Stimulated activated CD8-positive, alpha-beta memory T cell treated with anti-CD3 and anti-CD28 coated beads, Interleukin-4, amount 100 ng/mL, for 1 hour (primary cell): Measurements from ENCODE around the gene PLA2G4E.

Source experiments
- DNase-seq, 2 donors: peaks; one replicate each; pipeline ENCODE4 v3.0.0-alpha.2; 2020; ENCODE audit warnings: low read depth in 2 of 2, low spot score in 1 of 2

Gene PLA2G4E

DNA sequence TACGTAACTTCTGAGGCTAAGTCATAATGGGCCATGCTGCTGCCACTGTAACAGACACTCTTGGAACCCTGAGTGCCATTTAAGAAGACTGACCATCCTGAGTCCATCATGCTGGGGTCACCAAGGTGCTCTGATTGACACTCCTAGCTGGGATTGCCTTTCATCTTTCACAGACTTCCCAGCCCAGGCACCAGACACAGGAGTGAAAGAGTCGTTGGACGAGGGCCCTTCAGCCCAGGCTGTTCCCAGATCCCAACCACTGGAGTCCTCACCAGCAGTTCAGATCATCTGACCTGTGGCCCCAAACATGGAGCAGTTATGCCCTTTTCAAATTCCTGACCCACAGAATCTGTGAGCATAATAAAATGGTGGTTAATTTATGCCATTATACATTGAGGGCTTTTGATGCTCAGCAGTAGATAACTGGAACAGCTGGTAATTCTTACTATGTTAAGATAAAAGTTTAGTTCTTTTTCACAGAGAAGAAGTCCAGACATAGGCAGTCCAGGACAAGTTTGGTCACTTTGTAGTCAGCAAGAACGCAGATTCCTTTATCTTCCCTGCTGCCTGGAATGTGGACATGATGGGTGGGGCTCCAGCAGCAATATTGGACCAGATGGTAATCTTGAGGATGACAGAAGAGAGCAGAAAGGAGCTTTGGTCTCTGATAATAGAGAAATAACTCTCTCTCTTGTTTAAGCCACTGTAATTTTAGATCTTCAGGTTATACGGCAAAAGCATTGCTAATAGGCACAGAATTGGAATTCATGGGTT is 41.2 kb downstream of the PLA2G4E start:
- no peak for DNase-seq

DNA sequence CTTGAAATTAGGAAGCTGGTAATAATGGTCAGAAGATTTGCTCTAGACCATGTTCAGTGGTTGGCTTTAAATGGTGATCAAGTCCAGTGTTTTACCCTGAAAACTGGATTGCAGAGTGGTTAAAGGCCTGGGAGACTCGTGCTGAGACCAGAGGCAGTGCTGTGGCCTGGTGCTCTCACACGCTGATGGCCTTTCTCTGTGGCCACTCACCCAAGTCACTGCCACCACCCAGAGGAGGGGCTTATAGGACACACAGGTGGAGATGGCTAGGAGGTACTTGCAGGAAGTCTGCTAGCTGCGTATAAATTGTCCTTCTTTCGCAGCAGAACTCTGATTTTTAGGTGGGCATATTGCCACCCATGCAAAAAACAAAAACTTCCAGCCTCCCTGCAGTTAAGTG is 42.3 kb downstream of the PLA2G4E start:
- no peak for DNase-seq

DNA sequence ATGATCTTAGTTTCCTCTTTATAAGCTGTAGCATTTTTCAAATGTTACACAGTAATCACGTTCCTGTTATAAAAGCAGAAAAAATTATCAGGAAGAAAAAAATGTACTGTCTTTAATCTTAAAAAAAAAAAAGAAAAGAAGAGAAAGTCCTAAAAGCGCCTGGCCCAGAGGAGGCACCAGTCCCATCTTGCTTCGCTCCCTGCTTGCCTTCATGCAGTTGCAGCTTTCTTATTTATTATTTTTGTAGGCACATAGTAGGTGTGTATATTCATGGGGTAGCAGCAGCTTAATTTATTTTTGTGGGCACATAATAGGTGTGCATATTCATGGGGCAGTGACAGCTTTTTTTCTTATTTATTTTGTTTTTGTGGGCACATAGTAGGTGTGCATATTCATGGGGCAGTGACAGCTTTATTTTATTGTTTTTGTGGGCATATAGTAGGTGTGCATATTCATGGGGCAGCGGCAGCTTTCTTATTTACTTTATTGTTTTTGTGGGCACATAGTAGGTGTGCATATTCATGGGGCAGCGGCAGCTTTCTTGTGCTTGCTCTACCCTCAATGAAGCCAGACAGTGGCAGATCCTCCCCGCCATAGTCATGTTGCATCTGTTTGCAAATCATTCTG is 43.0 kb downstream of the PLA2G4E start:
- DNase-seq: no peak

- DNase-seq: no peak
Observed at GRCh38 chr15:41975669-41976068, 45.2 kb downstream of the PLA2G4E start.

DNA sequence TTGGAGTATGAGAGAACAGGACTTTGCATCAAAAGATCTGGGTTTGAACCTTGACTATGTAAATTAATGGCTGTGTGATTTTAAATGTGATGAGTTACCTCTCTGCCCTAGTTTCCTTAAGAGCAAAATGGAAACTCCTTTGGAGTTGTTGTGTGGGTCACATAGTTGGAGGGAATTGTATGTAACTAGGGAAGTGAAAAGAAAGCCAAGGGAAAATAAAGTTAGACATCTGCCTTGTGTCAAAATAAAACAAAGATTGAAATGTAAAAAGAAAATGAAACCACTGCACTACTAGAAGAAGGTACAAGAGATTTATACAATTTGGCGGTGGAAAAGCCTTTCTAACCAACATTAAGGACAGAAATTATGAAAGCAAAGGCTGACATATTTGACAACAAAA is 46.8 kb downstream of the PLA2G4E start:
- DNase-seq: no peak

DNA sequence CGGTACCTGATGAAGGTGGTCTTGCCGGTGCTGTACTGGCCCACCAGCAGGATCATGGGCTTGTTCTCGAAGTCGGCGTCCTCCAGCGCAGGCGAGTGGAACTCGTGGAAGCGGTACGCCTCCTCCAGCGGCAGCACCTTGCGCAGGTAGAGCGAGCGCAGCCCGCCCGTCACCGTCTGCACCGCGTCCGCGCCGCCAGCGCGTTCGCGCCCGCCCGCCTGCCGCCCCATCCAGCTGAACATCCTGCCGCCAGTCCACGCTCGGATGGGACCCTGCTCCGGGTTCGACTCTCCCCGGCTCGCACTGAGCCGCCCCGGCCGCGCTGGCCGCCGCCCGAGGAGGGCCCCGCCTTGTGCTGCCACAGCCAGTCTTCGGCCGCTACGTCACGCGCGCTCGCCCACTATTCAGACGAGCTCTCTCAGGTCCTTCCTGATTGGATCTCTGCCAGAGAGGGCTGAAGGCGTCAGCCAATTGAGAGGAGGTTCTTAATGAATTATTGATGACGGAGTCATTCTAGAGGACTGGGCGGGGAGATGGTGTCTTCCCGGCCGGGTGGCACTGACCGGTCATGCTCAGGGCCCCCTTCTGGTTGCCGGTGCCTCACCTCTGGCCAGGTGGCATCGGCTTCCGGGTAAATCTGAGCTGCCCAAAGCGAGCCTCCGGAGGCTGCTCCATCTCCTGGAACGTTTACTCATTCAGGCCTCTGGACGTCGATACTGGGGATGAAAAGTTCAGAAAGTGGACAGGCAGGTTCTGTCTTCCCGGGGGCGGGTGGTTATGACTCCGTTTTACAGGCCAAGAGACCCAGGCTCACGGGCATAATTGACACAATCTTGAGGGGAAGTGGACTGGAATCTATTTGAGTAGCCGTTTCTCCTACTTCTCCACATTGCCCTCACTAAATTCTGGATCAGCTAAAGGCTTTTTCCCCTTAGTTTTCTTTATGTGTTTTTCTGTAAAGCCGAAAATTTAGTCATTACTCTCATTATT is 48.3 kb downstream of the PLA2G4E start, which contains the start of gene EHD4:
Gene EHD4 (minus strand): TSS at position 305 of the 990 bp plus-strand sequence. CDS start 63 bp downstream, at position 242.
- peak; percentile 89 to 90 for DNase-seq

DNA sequence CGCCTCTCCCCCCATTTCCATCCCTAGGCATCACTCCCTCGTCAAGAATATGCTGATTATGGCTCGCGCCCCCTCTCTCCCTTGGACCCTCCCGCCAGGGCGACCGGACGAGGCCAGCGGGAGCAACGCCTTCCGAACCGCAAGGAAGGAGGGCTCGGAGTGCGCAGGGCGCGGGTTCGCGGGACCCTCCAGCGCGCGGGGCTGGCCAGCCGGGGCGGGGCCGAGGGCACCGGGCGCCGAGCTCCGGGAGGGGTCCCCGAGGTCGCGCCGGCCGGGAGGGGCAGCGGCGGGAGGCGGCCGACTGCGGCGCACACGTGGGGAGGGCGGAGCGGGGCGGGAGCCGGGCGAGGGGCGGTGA is 49.0 kb downstream of the PLA2G4E start:
- peak in 1 of 2 donors; percentile 7 for DNase-seq

DNA sequence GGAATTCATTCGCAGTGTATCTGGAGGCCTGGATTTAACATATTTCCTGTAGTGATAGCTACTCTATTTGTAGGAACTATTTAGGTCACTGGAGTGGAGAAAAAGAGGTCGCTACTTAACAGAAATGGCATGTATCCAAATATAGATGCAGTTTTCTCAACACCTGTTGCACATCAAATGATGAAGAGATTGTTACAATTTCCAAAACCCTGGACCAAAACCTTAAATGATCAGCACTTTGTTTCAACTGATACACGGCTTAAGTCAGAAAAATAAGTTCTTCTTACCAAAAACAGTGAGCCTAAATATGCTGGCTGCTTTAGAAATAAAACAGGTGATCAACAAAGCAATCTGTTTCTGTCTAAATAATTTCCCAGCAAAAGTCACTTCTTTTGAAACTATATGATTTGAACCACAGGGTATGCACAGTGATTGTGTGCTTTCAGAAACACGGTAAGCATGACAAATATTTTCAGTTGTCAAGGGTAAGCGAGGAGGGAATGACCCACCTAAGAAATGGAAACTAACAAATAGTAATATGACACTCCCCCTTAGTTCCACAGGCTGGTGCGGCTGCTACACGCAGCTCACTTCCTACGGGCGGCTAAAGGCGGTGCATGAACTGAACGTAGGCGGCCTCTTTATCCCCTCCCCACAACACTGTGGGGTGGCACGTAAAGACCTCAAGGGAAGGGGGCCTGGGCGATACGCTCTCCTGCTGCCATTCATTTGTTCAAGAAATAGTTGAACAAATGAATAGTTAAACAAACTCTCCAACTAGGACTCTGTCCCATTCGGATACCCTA is 49.5 kb downstream of the PLA2G4E start:
- DNase-seq: peak; percentile 28 to 56

DNA sequence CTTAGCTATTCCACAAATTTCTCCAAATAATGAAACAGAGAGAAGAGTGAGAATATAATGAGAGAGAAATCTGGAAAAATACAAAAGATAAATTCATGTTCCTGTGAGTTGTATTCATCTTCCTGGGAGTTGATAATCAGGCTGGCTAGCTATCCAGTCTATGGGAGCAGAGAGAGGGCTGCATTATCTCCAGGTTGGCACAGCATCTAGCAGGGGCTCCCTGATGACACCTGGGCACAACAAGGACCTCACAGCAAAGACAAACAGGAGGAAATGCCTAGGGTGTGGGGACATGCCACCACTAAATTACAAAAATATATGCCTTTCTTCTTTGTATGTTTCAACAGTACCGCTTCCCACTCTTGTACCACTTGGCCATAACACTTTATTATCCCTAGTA is 50.4 kb downstream of the PLA2G4E start:
- no peak for DNase-seq

DNA sequence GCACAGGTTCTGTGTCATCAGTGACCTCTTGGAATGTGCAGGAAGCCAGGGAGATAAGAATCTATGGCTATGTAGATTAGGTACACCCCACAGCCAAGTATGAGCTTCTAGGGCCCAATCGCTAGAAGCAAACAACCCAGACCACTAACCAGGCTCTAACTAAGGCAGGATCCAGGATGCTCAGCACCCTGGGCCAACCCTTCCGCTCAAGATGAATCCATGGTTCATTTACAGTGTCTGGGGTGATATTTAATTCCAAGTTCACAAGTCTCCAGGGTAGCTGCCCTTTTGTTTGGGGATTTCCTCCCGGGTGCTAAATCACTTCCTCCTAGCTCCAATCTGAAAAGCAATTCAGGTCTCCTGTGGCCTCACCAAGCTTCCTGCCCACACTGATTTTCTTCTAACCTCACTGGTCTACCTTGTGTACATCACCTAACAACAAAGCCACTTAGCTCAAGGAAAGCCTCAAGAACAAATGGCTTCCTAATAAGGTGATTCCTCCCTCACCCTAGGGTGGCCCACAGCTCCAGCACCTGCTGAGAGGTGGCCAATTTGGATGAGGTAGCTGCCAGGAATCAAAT is 50.9 kb downstream of the PLA2G4E start:
- DNase-seq: no peak

GRCh38 chr15:41968701-41969100 is 52.1 kb downstream of the PLA2G4E start:
- DNase-seq: no peak

- no peak for DNase-seq
Observed at GRCh38 chr15:41967506-41968206, 53.2 kb downstream of the PLA2G4E start.

DNA sequence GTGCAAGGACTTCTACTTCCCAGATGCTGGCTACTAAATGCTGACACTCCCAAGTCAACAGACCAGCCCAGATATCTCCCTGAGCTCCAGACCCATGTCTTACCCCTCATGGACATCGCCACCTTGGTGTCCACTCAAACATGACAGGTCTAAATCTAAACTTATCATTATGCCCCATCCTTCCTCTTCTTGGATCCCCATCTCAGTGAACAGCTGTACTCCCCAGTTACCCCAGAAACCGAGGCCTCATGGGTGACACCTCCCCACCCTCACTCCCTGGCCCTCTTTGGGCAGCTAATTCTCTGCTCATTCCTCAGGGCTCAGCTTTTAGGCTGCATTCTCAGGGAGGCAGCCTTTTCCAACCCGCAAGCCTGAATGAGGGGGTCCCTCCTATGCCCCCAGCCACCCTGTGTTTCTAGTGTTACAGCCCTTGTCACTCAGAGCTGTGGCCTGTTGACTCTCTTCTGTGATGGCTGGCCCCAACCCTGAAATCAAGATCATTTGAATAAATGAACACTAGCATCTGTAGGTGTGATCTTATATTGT is 53.8 kb downstream of the PLA2G4E start:
- no peak for DNase-seq

DNA sequence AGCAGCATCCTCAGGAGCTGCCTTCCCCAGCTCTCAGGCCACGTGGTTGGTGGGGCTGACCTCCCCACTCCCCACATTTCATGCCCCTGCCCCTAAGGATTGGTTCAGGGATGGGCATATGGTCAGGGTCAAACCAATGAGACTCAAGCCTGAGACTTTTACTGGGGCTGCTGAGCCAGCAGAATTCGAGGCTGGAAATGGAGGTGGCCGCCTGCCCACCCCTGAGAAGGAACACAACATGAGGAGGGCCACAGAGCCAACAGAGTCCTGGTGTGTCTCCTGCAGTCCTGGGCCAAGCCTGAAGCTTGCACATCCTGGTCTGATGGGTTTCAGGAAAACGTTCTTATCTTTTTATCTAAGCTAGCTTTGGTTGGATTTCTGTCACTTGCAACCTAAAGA is 54.4 kb downstream of the PLA2G4E start:
- DNase-seq: no peak

- no peak for DNase-seq
Observed at GRCh38 chr15:41965441-41966413, 55.1 kb downstream of the PLA2G4E start.

- no peak for DNase-seq
Observed at GRCh38 chr15:41961595-41962202, 59.1 kb downstream of the PLA2G4E start.

GRCh38 chr15:41961001-41961518 is 59.8 kb downstream of the PLA2G4E start:
- DNase-seq: no peak

- no peak for DNase-seq
Observed at GRCh38 chr15:41958002-41958420, 62.8 kb downstream of the PLA2G4E start.
